ENCODE measurements around the gene VIT.

The VIT gene

GRCh38 chr2:36692121-36692520 is 4.4 kb upstream of the VIT start:
- H3K36me3 ChIP-seq (ENCODE audit: control insufficient read depth in 4 of 4, insufficient read depth in 4 of 4, low read length in 3 of 4): no peaks in the 10 kb centered on the region

GRCh38 chr2:36693825-36694224 is 2.7 kb upstream of the VIT start:
- no peaks in the 10 kb centered on the region for H3K27me3 ChIP-seq (replicated peaks in 2 of 5; ENCODE audit: control insufficient read depth in 4 of 5, insufficient read depth in 5 of 5, low read length in 4 of 5)
- no peaks in the 10 kb centered on the region for H3K9me3 ChIP-seq (ENCODE audit: control extremely low read depth in 1 of 5, control insufficient read depth in 4 of 5, insufficient read depth in 2 of 5, low read depth in 1 of 5, low read length in 4 of 5)
- no peak for DNase-seq
- ChIA-PET POLR2A (no interaction called here), CTCF (no interaction called here)
- no peak overlapping the region for H3K27ac ChIP-seq (ENCODE audit: insufficient read depth in 1 of 2, low read depth in 1 of 2, low read length in 2 of 2, poor library complexity in 1 of 2, severe bottlenecking in 2 of 2)
- no peaks in the 10 kb centered on the region for H3K4me1 ChIP-seq (ENCODE audit: control extremely low read depth in 1 of 4, control insufficient read depth in 4 of 4, insufficient read depth in 4 of 4, low read length in 3 of 4)
- H3K36me3 ChIP-seq (ENCODE audit: control insufficient read depth in 4 of 4, insufficient read depth in 4 of 4, low read length in 3 of 4): no peaks in the 10 kb centered on the region
- no CpG with 5 or more reads among the region's 7 CpGs for WGBS (ENCODE audit: insufficient coverage)
- H3K4me3 ChIP-seq (ENCODE audit: control insufficient read depth in 1 of 7, extremely low read depth in 1 of 7, insufficient read depth in 4 of 7, low read depth in 2 of 7, low read length in 6 of 7): no peak overlapping the region

More at GRCh38 chr2:36692121-36692520, 4.4 kb upstream of the VIT start:
- CTCF ChIA-PET: no interaction called here
- no peak for DNase-seq
- Histone ChIP-seq H3K9me3 (ENCODE audit: control extremely low read depth in 1 of 5, control insufficient read depth in 4 of 5, insufficient read depth in 2 of 5, low read depth in 1 of 5, low read length in 4 of 5) (no peaks in the 10 kb centered on the region), H3K27ac (ENCODE audit: insufficient read depth in 1 of 2, low read depth in 1 of 2, low read length in 2 of 2, poor library complexity in 1 of 2, severe bottlenecking in 2 of 2) (no peak overlapping the region), H3K27me3 (replicated peaks in 2 of 5; ENCODE audit: control insufficient read depth in 4 of 5, insufficient read depth in 5 of 5, low read length in 4 of 5) (no peaks in the 10 kb centered on the region), H3K4me1 (ENCODE audit: control extremely low read depth in 1 of 4, control insufficient read depth in 4 of 4, insufficient read depth in 4 of 4, low read length in 3 of 4) (no peaks in the 10 kb centered on the region), H3K4me3 (ENCODE audit: control insufficient read depth in 1 of 7, extremely low read depth in 1 of 7, insufficient read depth in 4 of 7, low read depth in 2 of 7, low read length in 6 of 7) (no peak overlapping the region)
- POLR2A ChIA-PET: no interaction called here
- 100% methylated on average over 1 of the region's 2 CpGs for WGBS (ENCODE audit: insufficient coverage)

- 96% methylated on average over 2 of the region's 7 CpGs for WGBS (ENCODE audit: insufficient coverage)
- Histone ChIP-seq H3K4me3 (ENCODE audit: control insufficient read depth in 1 of 7, extremely low read depth in 1 of 7, insufficient read depth in 4 of 7, low read depth in 2 of 7, low read length in 6 of 7) (no peak overlapping the region), H3K36me3 (ENCODE audit: control insufficient read depth in 4 of 4, insufficient read depth in 4 of 4, low read length in 3 of 4) (no peaks in the 10 kb centered on the region), H3K9me3 (ENCODE audit: control extremely low read depth in 1 of 5, control insufficient read depth in 4 of 5, insufficient read depth in 2 of 5, low read depth in 1 of 5, low read length in 4 of 5) (no peaks in the 10 kb centered on the region), H3K27me3 (replicated peaks in 2 of 5; ENCODE audit: control insufficient read depth in 4 of 5, insufficient read depth in 5 of 5, low read length in 4 of 5) (no peaks in the 10 kb centered on the region), H3K4me1 (ENCODE audit: control extremely low read depth in 1 of 4, control insufficient read depth in 4 of 4, insufficient read depth in 4 of 4, low read length in 3 of 4) (no peaks in the 10 kb centered on the region), H3K27ac (ENCODE audit: insufficient read depth in 1 of 2, low read depth in 1 of 2, low read length in 2 of 2, poor library complexity in 1 of 2, severe bottlenecking in 2 of 2) (no peak overlapping the region)
- ChIA-PET POLR2A (no interaction called here), CTCF (no interaction called here)
- no peak for DNase-seq
Measured at GRCh38 chr2:36695746-36696415, 626 bp upstream of the VIT start.

GRCh38 chr2:36697424-36698066 is 1.0 kb downstream of the VIT start:
- Histone ChIP-seq H3K36me3 (ENCODE audit: control insufficient read depth in 4 of 4, insufficient read depth in 4 of 4, low read length in 3 of 4) (no peaks in the 10 kb centered on the region), H3K27ac (ENCODE audit: insufficient read depth in 1 of 2, low read depth in 1 of 2, low read length in 2 of 2, poor library complexity in 1 of 2, severe bottlenecking in 2 of 2) (no peak overlapping the region), H3K4me3 (ENCODE audit: control insufficient read depth in 1 of 7, extremely low read depth in 1 of 7, insufficient read depth in 4 of 7, low read depth in 2 of 7, low read length in 6 of 7) (no peak overlapping the region), H3K9me3 (ENCODE audit: control extremely low read depth in 1 of 5, control insufficient read depth in 4 of 5, insufficient read depth in 2 of 5, low read depth in 1 of 5, low read length in 4 of 5) (no peaks in the 10 kb centered on the region), H3K27me3 (replicated peaks in 2 of 5; ENCODE audit: control insufficient read depth in 4 of 5, insufficient read depth in 5 of 5, low read length in 4 of 5) (no peaks in the 10 kb centered on the region), H3K4me1 (ENCODE audit: control extremely low read depth in 1 of 4, control insufficient read depth in 4 of 4, insufficient read depth in 4 of 4, low read length in 3 of 4) (no peaks in the 10 kb centered on the region)
- CTCF ChIA-PET: interaction anchor here (1.0 to 1.3 kb wide), 2 partner anchors 13 to 25 kb away, joined by 3 to 5 read pairs; no protein-coding TSS in a partner anchor
- no peak for DNase-seq
- WGBS (ENCODE audit: insufficient coverage): 100% methylated on average over 5 of the region's 8 CpGs
- POLR2A ChIA-PET: no interaction called here

GRCh38 chr2:36698993-36699392 is 2.5 kb downstream of the VIT start:
- CTCF ChIA-PET: no interaction called here
- POLR2A ChIA-PET: interaction anchor here (0.7 kb wide), 1 partner anchor 1097 kb away, joined by 3 read pairs; no protein-coding TSS in a partner anchor
- H3K27ac ChIP-seq (ENCODE audit: insufficient read depth in 1 of 2, low read depth in 1 of 2, low read length in 2 of 2, poor library complexity in 1 of 2, severe bottlenecking in 2 of 2): no peak overlapping the region
- no CpG with 5 or more reads among the region's 1 CpG for WGBS (ENCODE audit: insufficient coverage)
- no peak overlapping the region for H3K4me3 ChIP-seq (ENCODE audit: control insufficient read depth in 1 of 7, extremely low read depth in 1 of 7, insufficient read depth in 4 of 7, low read depth in 2 of 7, low read length in 6 of 7)
- no peaks in the 10 kb centered on the region for H3K9me3 ChIP-seq (ENCODE audit: control extremely low read depth in 1 of 5, control insufficient read depth in 4 of 5, insufficient read depth in 2 of 5, low read depth in 1 of 5, low read length in 4 of 5)
- no peaks in the 10 kb centered on the region for H3K4me1 ChIP-seq (ENCODE audit: control extremely low read depth in 1 of 4, control insufficient read depth in 4 of 4, insufficient read depth in 4 of 4, low read length in 3 of 4)
- no peaks in the 10 kb centered on the region for H3K36me3 ChIP-seq (ENCODE audit: control insufficient read depth in 4 of 4, insufficient read depth in 4 of 4, low read length in 3 of 4)
- DNase-seq: no peak
- H3K27me3 ChIP-seq (replicated peaks in 2 of 5; ENCODE audit: control insufficient read depth in 4 of 5, insufficient read depth in 5 of 5, low read length in 4 of 5): no peaks in the 10 kb centered on the region

- Histone ChIP-seq H3K36me3 (ENCODE audit: control insufficient read depth in 4 of 4, insufficient read depth in 4 of 4, low read length in 3 of 4) (no peaks in the 10 kb centered on the region), H3K9me3 (ENCODE audit: control extremely low read depth in 1 of 5, control insufficient read depth in 4 of 5, insufficient read depth in 2 of 5, low read depth in 1 of 5, low read length in 4 of 5) (no peaks in the 10 kb centered on the region), H3K4me3 (ENCODE audit: control insufficient read depth in 1 of 7, extremely low read depth in 1 of 7, insufficient read depth in 4 of 7, low read depth in 2 of 7, low read length in 6 of 7) (no peak overlapping the region), H3K4me1 (ENCODE audit: control extremely low read depth in 1 of 4, control insufficient read depth in 4 of 4, insufficient read depth in 4 of 4, low read length in 3 of 4) (no peaks in the 10 kb centered on the region), H3K27me3 (replicated peaks in 2 of 5; ENCODE audit: control insufficient read depth in 4 of 5, insufficient read depth in 5 of 5, low read length in 4 of 5) (no peaks in the 10 kb centered on the region), H3K27ac (ENCODE audit: insufficient read depth in 1 of 2, low read depth in 1 of 2, low read length in 2 of 2, poor library complexity in 1 of 2, severe bottlenecking in 2 of 2) (no peak overlapping the region)
- DNase-seq: no peak
- POLR2A ChIA-PET: no interaction called here
- WGBS (ENCODE audit: insufficient coverage): no CpG with 5 or more reads among the region's 4 CpGs
- CTCF ChIA-PET: no interaction called here
Measured at GRCh38 chr2:36700311-36700710, 3.8 kb downstream of the VIT start.

GRCh38 chr2:36701391-36701795 is 4.9 kb downstream of the VIT start:
- 97% methylated on average over 4 of the region's 5 CpGs for WGBS (ENCODE audit: insufficient coverage)
- ChIA-PET CTCF (interaction anchor here (0.6 kb wide), 1 partner anchor 21 kb away, joined by 3 read pairs; no protein-coding TSS in a partner anchor), POLR2A (no interaction called here)
- H3K36me3 ChIP-seq (ENCODE audit: control insufficient read depth in 4 of 4, insufficient read depth in 4 of 4, low read length in 3 of 4): no peaks in the 10 kb centered on the region
- no peaks in the 10 kb centered on the region for H3K4me1 ChIP-seq (ENCODE audit: control extremely low read depth in 1 of 4, control insufficient read depth in 4 of 4, insufficient read depth in 4 of 4, low read length in 3 of 4)
- H3K27ac ChIP-seq (ENCODE audit: insufficient read depth in 1 of 2, low read depth in 1 of 2, low read length in 2 of 2, poor library complexity in 1 of 2, severe bottlenecking in 2 of 2): no peak overlapping the region
- H3K9me3 ChIP-seq (ENCODE audit: control extremely low read depth in 1 of 5, control insufficient read depth in 4 of 5, insufficient read depth in 2 of 5, low read depth in 1 of 5, low read length in 4 of 5): no peaks in the 10 kb centered on the region
- no peak for DNase-seq
- H3K4me3 ChIP-seq (ENCODE audit: control insufficient read depth in 1 of 7, extremely low read depth in 1 of 7, insufficient read depth in 4 of 7, low read depth in 2 of 7, low read length in 6 of 7): no peak overlapping the region
- no peaks in the 10 kb centered on the region for H3K27me3 ChIP-seq (replicated peaks in 2 of 5; ENCODE audit: control insufficient read depth in 4 of 5, insufficient read depth in 5 of 5, low read length in 4 of 5)
